Panc1 (cell line): ENCODE results near the gene KCNIP4. TPM values are rescaled to one million over a fixed set of nuclear protein-coding genes. Genes with fewer than 3 reads are reported as not detected.

ENCODE experiments used
- ATAC-seq: fragments of 200-7000 bp; cut with Tn5 transposase; 2 replicates; pipeline ENCODE4 v1.9.1; 2020; ENCODE audit warnings: mild to moderate bottlenecking, moderate library complexity
- BruUV-seq: library from RNA; stranded (reverse); fragments of 400-500 nt; replicated peaks from 2 replicates; lab custom pipeline; 2021; lab: Mats Ljungman, UMichigan
- CTCF ChIA-PET: fragments of 300-600 bp; sonication (Branson Sonifier 250); formaldehyde crosslinking; loops from one replicate; lab custom pipeline; 2022; ENCODE audit warnings: antibody characterized with exemption; lab: Charles Lee
- POLR2A ChIA-PET: fragments of 300-600 bp; sonication (Branson Sonifier 250); formaldehyde crosslinking; loops from one replicate; lab custom pipeline; 2022; ENCODE audit warnings: antibody characterized with exemption; lab: Charles Lee
- DNase-seq: peaks from one replicate; pipeline ENCODE4 v3.0.0-alpha.2; 2010; ENCODE audit warnings: low read depth, low spot score
- H3K27ac ChIP-seq: 2 replicates; pipeline ENCODE4 v1.5.1; 2011; ENCODE audit warnings: mild to moderate bottlenecking, low read length, inconsistent platforms
- H3K27me3 ChIP-seq: fragments of 200-500 bp; sonication (Bioruptor generic); 2 replicates; pipeline ENCODE4 v1.6.0; 2014; ENCODE audit warnings: low read length, inconsistent platforms; ENCODE audit not compliant: control insufficient read depth, insufficient read depth
- H3K36me3 ChIP-seq: fragments of 200-500 bp; sonication (Bioruptor generic); 2 replicates; pipeline ENCODE4 v1.5.1; 2014; ENCODE audit warnings: inconsistent platforms, mild to moderate bottlenecking, low read length, moderate library complexity; ENCODE audit not compliant: control insufficient read depth, insufficient read depth
- H3K4me1 ChIP-seq: 2 replicates; pipeline ENCODE4 v1.5.1; 2011; ENCODE audit warnings: inconsistent platforms, mild to moderate bottlenecking, low read length, moderate library complexity; ENCODE audit not compliant: control insufficient read depth, insufficient read depth
- H3K4me3 ChIP-seq, 2 experiments: 2 replicates each; pipeline ENCODE4 v1.5.1; 2011 to 2012; ENCODE audit warnings: low read depth in 2 of 2, low read length in 2 of 2, mild to moderate bottlenecking in 2 of 2, inconsistent platforms in 1 of 2, moderate library complexity in 1 of 2
- H3K9me3 ChIP-seq: fragments of 200-500 bp; sonication (Bioruptor generic); 2 replicates; pipeline ENCODE4 v1.5.1; 2014; ENCODE audit warnings: low read depth, mild to moderate bottlenecking, inconsistent platforms, low read length, moderate library complexity; ENCODE audit not compliant: control insufficient read depth, insufficient read depth
- CTCF ChIP-seq: fragments of 450-650 bp; IDR thresholded peaks from 2 replicates; pipeline ENCODE4 v1.5.1; 2017; ENCODE audit warnings: mild to moderate bottlenecking
- POLR2AphosphoS5 ChIP-seq: IDR thresholded peaks from 2 replicates; pipeline ENCODE4 v1.6.1; 2012; ENCODE audit warnings: mild to moderate bottlenecking, low read depth, low read length, moderate library complexity
- SIN3A ChIP-seq: IDR thresholded peaks from 2 replicates; pipeline ENCODE4 v1.6.1; 2012; ENCODE audit warnings: low read depth, mild to moderate bottlenecking, low read length, moderate library complexity, borderline replicate concordance; ENCODE audit not compliant: insufficient read depth
- TCF7L2 ChIP-seq: IDR thresholded peaks from 2 replicates; pipeline ENCODE4 v1.6.1; 2011; ENCODE audit warnings: mild to moderate bottlenecking, low read depth, low read length, inconsistent platforms
- in situ Hi-C: cut with HindIII; loops from 2 replicates; pipeline ENCODE4 v1.10.0; 2016; ENCODE audit warnings: low sequenced_read_pairs, low pct_unique_long_range_greater_than_20kb
- intact Hi-C: fragments of 100-400 bp; cut with micrococcal nuclease; formaldehyde crosslinking; loops from one replicate; pipeline ENCODE4 v1.10.0; 2022; ENCODE audit not compliant: unreplicated experiment
- total RNA-seq: library from RNA; stranded (reverse); gene quantifications from one replicate; pipeline ENCODE4 v1.2.1, GENCODE V29; 2021; ENCODE audit not compliant: unreplicated experiment
- TF ChIP-seq, protein P1 (sequence below), 2 experiments: IDR thresholded peaks; 2 replicates each; pipeline ENCODE4 v1.6.1; 2011 to 2012; ENCODE audit warnings: low read depth in 2 of 2, control low read depth in 1 of 2, low read length in 1 of 2, mild to moderate bottlenecking in 1 of 2, moderate library complexity in 1 of 2; ENCODE audit not compliant: insufficient read depth in 1 of 2

KCNIP4 gene
- total RNA-seq, 1 experiment from 2014 or later: not detected

DNA sequence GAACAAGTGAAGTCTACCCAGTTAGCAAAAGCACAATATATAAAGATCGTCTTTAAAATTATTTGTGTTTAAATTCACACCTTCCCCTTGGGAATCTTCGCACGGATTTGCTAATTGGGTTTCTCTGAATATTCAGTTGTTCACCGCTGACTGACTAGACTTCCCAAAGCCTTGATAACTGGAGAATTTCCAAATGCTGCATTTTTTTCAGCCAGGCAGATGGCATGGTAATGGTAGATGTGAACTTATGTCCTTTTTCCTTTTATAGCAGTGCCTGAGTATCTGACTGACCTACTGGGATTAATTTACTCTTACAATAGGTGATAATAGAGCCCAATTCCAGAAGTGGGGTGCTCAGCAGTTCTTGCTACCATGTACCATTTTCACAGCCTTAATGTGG, 700.2 kb downstream of the KCNIP4 start:
- H3K27me3 ChIP-seq: no peaks in the 10 kb centered on the region

DNA sequence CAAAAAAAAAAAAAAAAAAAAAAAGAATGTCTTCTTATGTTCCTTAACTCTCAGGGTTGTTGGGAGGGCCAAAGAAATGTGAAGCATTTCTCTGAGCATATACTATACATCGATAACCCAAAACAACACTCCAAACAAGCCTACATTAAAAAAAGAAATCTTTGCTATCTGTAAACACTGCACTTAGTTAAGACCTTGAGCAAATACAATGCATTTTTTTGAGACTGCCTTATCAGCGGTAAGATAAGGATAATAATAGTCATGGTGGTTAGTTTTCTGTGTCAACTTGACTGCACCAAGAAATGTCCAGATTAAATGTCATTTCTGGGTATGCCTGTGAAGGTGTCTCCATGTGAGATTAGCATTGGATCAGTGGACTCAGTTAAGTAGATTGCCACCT, 706.4 kb downstream of the KCNIP4 start:
- no peak overlapping the region for H3K27ac ChIP-seq
- H3K36me3 ChIP-seq: no peaks in the 10 kb centered on the region
- no peak overlapping the region for H3K4me3 ChIP-seq
- no peak for ATAC-seq
- ChIA-PET POLR2A (no interaction called here), CTCF (no interaction called here)
- BruUV-seq: no TSS peak
- DNase-seq: no peak
- no peaks in the 10 kb centered on the region for H3K9me3 ChIP-seq
- H3K4me1 ChIP-seq: no peaks in the 10 kb centered on the region
- TF ChIP-seq CTCF: no peak
- TF ChIP-seq, protein P1, sequence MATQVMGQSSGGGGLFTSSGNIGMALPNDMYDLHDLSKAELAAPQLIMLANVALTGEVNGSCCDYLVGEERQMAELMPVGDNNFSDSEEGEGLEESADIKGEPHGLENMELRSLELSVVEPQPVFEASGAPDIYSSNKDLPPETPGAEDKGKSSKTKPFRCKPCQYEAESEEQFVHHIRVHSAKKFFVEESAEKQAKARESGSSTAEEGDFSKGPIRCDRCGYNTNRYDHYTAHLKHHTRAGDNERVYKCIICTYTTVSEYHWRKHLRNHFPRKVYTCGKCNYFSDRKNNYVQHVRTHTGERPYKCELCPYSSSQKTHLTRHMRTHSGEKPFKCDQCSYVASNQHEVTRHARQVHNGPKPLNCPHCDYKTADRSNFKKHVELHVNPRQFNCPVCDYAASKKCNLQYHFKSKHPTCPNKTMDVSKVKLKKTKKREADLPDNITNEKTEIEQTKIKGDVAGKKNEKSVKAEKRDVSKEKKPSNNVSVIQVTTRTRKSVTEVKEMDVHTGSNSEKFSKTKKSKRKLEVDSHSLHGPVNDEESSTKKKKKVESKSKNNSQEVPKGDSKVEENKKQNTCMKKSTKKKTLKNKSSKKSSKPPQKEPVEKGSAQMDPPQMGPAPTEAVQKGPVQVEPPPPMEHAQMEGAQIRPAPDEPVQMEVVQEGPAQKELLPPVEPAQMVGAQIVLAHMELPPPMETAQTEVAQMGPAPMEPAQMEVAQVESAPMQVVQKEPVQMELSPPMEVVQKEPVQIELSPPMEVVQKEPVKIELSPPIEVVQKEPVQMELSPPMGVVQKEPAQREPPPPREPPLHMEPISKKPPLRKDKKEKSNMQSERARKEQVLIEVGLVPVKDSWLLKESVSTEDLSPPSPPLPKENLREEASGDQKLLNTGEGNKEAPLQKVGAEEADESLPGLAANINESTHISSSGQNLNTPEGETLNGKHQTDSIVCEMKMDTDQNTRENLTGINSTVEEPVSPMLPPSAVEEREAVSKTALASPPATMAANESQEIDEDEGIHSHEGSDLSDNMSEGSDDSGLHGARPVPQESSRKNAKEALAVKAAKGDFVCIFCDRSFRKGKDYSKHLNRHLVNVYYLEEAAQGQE (IDR thresholded peaks at IDR 0.05; ENCODE audit: insufficient read depth in 1 of 2, low read depth in 2 of 2, low read length in 1 of 2): no peak
- TF ChIP-seq TCF7L2: no peak
- no peak for TF ChIP-seq SIN3A
- no peak for TF ChIP-seq POLR2AphosphoS5
- no peaks in the 10 kb centered on the region for H3K27me3 ChIP-seq
- in situ Hi-C loops (no loop called here), intact Hi-C loops (no loop called here)

More for the DNA sequence above, 700.2 kb downstream of the KCNIP4 start:
- no peak for DNase-seq
- Histone ChIP-seq H3K4me3 (no peak overlapping the region), H3K4me1 (no peaks in the 10 kb centered on the region), H3K27ac (no peak overlapping the region), H3K36me3 (no peaks in the 10 kb centered on the region), H3K9me3 (no peaks in the 10 kb centered on the region)
- no peak for ATAC-seq
- POLR2A ChIA-PET: no interaction called here
- BruUV-seq: no TSS peak
- TF ChIP-seq, protein P1 (IDR thresholded peaks at IDR 0.05; ENCODE audit: insufficient read depth in 1 of 2, low read depth in 2 of 2, low read length in 1 of 2): no peak
- TF ChIP-seq TCF7L2 (no peak), CTCF (no peak), SIN3A (no peak), POLR2AphosphoS5 (no peak)
- CTCF ChIA-PET: no interaction called here
- intact Hi-C loops: no loop called here
- in situ Hi-C loops: no loop called here
